Neural progenitor cell (in vitro differentiated cells): ENCODE results near the gene FN3KRP.

Source experiments
- EZH2 ChIP-seq: fragments of 200-600 bp; sonication (generic); IDR thresholded peaks from 2 replicates; pipeline ENCODE4 v1.6.1; 2017; ENCODE audit warnings: antibody characterized with exemption, mild to moderate bottlenecking, moderate library complexity
- EZH2phosphoT487 ChIP-seq: fragments of 200-600 bp; sonication (generic); IDR thresholded peaks from 2 replicates; pipeline ENCODE4 v1.6.1; 2017; ENCODE audit warnings: antibody characterized with exemption
- TF ChIP-seq, protein P1 (sequence below): fragments of 200-600 bp; sonication (generic); IDR thresholded peaks from 2 replicates; pipeline ENCODE4 v1.5.1; 2017; ENCODE audit warnings: antibody characterized with exemption, mild to moderate bottlenecking

DNA sequence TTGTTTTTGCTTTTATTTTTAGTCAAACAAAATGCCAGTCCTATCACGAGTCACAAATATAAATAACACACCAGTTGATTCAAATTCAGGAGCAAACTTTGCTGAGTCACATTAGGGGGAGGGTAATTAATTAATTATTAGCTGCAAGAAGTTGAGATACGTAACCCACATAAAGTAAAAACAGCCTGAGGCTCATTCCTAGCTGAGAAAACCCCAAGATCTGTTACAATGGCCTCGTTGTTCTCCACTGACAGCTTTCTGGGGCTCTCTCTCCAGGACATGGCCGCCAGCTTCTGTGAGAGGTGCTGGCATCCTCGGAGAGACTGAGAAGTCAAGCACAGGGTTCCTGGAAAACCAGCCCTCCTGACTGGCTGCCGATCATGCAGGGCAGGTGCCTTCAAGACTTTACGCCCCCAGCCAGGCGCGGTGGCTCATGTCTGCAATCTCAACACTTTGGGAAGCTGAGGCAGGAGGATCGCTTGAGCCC is 29.1 kb upstream of the FN3KRP start:
- TF ChIP-seq, protein P1, sequence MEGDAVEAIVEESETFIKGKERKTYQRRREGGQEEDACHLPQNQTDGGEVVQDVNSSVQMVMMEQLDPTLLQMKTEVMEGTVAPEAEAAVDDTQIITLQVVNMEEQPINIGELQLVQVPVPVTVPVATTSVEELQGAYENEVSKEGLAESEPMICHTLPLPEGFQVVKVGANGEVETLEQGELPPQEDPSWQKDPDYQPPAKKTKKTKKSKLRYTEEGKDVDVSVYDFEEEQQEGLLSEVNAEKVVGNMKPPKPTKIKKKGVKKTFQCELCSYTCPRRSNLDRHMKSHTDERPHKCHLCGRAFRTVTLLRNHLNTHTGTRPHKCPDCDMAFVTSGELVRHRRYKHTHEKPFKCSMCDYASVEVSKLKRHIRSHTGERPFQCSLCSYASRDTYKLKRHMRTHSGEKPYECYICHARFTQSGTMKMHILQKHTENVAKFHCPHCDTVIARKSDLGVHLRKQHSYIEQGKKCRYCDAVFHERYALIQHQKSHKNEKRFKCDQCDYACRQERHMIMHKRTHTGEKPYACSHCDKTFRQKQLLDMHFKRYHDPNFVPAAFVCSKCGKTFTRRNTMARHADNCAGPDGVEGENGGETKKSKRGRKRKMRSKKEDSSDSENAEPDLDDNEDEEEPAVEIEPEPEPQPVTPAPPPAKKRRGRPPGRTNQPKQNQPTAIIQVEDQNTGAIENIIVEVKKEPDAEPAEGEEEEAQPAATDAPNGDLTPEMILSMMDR: no peak
- TF ChIP-seq EZH2 (no peak), EZH2phosphoT487 (no peak)
